Smooth muscle cell (in vitro differentiated cells): ENCODE data around the gene BTBD3. TPM values are rescaled to one million over a fixed set of nuclear protein-coding genes. Genes with fewer than 3 reads are reported as not detected.

ENCODE experiments used
- DNase-seq: peaks from one replicate; lab custom pipeline; 2025; ENCODE audit not compliant: unreplicated experiment; lab: John Stamatoyannopoulos, UW
- H2AFZ ChIP-seq: fragments of 200-600 bp; sonication (generic); 2 replicates; pipeline ENCODE4 v1.6.0; 2016; ENCODE audit warnings: antibody characterized with exemption, low read depth, mild to moderate bottlenecking
- H3F3A ChIP-seq: fragments of 200-600 bp; sonication (generic); 2 replicates; pipeline ENCODE4 v1.6.0; 2017; ENCODE audit warnings: antibody characterized with exemption, low read depth
- H3K27ac ChIP-seq: fragments of 200-600 bp; sonication (generic); 2 replicates; pipeline ENCODE4 v1.5.1; 2016; ENCODE audit warnings: low read depth, mild to moderate bottlenecking
- H3K27me3 ChIP-seq: fragments of 200-600 bp; sonication (generic); 2 replicates; pipeline ENCODE4 v1.6.1; 2016; ENCODE audit warnings: low read depth, mild to moderate bottlenecking
- H3K36me3 ChIP-seq: fragments of 200-600 bp; sonication (generic); 2 replicates; pipeline ENCODE4 v1.5.1; 2016; ENCODE audit warnings: low read depth
- H3K4me1 ChIP-seq: fragments of 200-600 bp; sonication (generic); 2 replicates; pipeline ENCODE4 v1.5.1; 2016; ENCODE audit warnings: low read depth
- H3K4me2 ChIP-seq: fragments of 200-600 bp; sonication (generic); 2 replicates; pipeline ENCODE4 v1.6.0; 2016; ENCODE audit warnings: mild to moderate bottlenecking
- H3K4me3 ChIP-seq: fragments of 200-600 bp; sonication (generic); 2 replicates; pipeline ENCODE4 v1.5.1; 2016; ENCODE audit warnings: mild to moderate bottlenecking
- H3K79me2 ChIP-seq: fragments of 200-600 bp; sonication (generic); 2 replicates; pipeline ENCODE4 v1.6.0; 2016; ENCODE audit warnings: low read depth, mild to moderate bottlenecking
- H3K9ac ChIP-seq: fragments of 200-600 bp; sonication (generic); 2 replicates; pipeline ENCODE4 v1.6.0; 2016; ENCODE audit warnings: low read depth
- H3K9me3 ChIP-seq: fragments of 200-600 bp; sonication (generic); replicated peaks from 2 replicates; pipeline ENCODE4 v1.5.1; 2016; ENCODE audit warnings: low read depth
- H4K20me1 ChIP-seq: fragments of 200-600 bp; sonication (generic); 2 replicates; pipeline ENCODE4 v1.6.0; 2016; ENCODE audit warnings: low read depth
- CTCF ChIP-seq: fragments of 200-600 bp; sonication (generic); IDR thresholded peaks from 2 replicates; pipeline ENCODE4 v1.5.1; 2017; ENCODE audit warnings: borderline replicate concordance, mild to moderate bottlenecking, antibody characterized with exemption; ENCODE audit not compliant: insufficient read depth, poor library complexity, severe bottlenecking
- WGBS: methylation state at CpG from one replicate; pipeline ENCODE4 v1.1.7; 2016; ENCODE audit warnings: low lambda C conversion rate; 5-methylcytosine and 5-hydroxymethylcytosine counted together
- polyA plus RNA-seq: library from polyadenylated mRNA; unstranded; fragments of >200 nt; fragmentation: Nextera tagmentation; extraction: Ambion mirVana; gene quantifications from 2 replicates; pipeline ENCODE4 v1.2.1, GENCODE V29; 2016
- total RNA-seq: library from RNA; depleted of rRNA; stranded (reverse); fragments of >200 nt; gene quantifications from 2 replicates; pipeline ENCODE4 v1.2.3, GENCODE V29; 2014

Gene BTBD3
- total and polyA plus RNA-seq, 2 experiments from 2014 or later: 17.5 to 70.1 TPM

- Histone ChIP-seq H3K79me2 (peaks cover 42% of the 10 kb centered on the region), H3K4me3 (peak overlapping the region; percentile 61), H3F3A (peaks cover 3% of the 10 kb centered on the region), H3K9me3 (no peaks in the 10 kb centered on the region), H4K20me1 (peaks cover 9% of the 10 kb centered on the region), H3K4me1 (peaks cover 31% of the 10 kb centered on the region), H2AFZ (peak overlapping the region; percentile 95), H3K27ac (peak overlapping the region; percentile 84), H3K4me2 (peak overlapping the region; percentile 96), H3K9ac (peak overlapping the region; percentile 69), H3K36me3 (no peaks in the 10 kb centered on the region), H3K27me3 (no peaks in the 10 kb centered on the region)
- 2% methylated on average over 46 of the region's 69 CpGs for WGBS
- peak; percentile 74 for DNase-seq
- no peak for TF ChIP-seq CTCF
Observed at GRCh38 chr20:11890331-11891076, 27.2 kb upstream of the BTBD3 start.

DNA sequence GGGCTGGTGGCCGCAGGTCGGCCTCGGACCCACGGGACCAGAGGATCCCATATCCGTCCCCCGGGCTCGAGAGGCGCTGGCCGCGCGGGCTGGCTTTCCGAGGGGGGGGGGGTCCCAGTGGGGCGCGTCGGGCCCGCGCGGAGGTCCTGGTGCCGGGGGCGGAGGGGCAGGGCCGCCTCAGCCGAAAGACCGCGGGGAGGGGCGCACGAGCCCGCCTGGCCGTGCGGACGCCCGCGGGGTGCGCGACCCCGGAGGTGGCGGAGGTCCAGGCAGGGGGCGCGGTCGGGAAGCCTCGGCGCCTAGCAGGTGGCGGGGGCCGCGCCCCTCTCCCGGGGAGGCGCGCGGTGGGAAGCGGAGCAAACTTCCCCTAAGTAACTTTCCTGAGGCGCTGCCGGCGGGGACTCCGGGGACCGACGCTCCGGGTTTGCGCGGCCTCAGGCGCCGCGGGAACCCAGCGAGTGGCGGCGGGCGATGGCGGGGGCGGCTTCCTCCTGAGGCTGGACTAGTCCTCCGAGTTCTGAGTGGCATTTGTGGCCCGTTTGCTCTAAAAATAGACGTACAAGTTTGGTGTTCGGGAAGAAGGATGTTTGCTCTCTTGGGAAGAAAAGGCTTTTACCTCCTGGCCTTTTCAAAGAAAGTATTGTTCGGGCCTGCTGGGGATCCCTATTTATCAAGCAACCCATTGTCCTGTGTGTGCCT is 26.5 kb upstream of the BTBD3 start:
- no peaks in the 10 kb centered on the region for H3K27me3 ChIP-seq
- under 1% methylated on average over 29 of the region's 72 CpGs for WGBS

GRCh38 chr20:11891776-11892545 is 25.7 kb upstream of the BTBD3 start:
- no peak for TF ChIP-seq CTCF

More for the DNA sequence above, 26.5 kb upstream of the BTBD3 start:
- peak overlapping the region; percentile 96 for H3K4me2 ChIP-seq
- peak overlapping the region; percentile 45 for H2AFZ ChIP-seq
- H3K27ac ChIP-seq: peak overlapping the region; percentile 84
- peak overlapping the region; percentile 69 for H3K9ac ChIP-seq
- peaks cover 3% of the 10 kb centered on the region for H3F3A ChIP-seq
- peaks cover 35% of the 10 kb centered on the region for H3K4me1 ChIP-seq
- peaks cover 9% of the 10 kb centered on the region for H4K20me1 ChIP-seq
- TF ChIP-seq CTCF: no peak
- peak; percentile 74 for DNase-seq
- H3K9me3 ChIP-seq: no peaks in the 10 kb centered on the region
- H3K79me2 ChIP-seq: peaks cover 49% of the 10 kb centered on the region
- peak overlapping the region; percentile 61 for H3K4me3 ChIP-seq
- no peaks in the 10 kb centered on the region for H3K36me3 ChIP-seq

More at GRCh38 chr20:11891776-11892545, 25.7 kb upstream of the BTBD3 start:
- WGBS: 2% methylated on average over 17 of the region's 17 CpGs
- H3K79me2 ChIP-seq: peaks cover 56% of the 10 kb centered on the region
- H4K20me1 ChIP-seq: peaks cover 13% of the 10 kb centered on the region
- H3K4me3 ChIP-seq: peak overlapping the region; percentile 61
- no peaks in the 10 kb centered on the region for H3K36me3 ChIP-seq
- H2AFZ ChIP-seq: peak overlapping the region; percentile 45
- DNase-seq: no peak
- peak overlapping the region; percentile 96 for H3K4me2 ChIP-seq
- peak overlapping the region; percentile 69 for H3K9ac ChIP-seq
- H3K27me3 ChIP-seq: no peaks in the 10 kb centered on the region
- no peaks in the 10 kb centered on the region for H3K9me3 ChIP-seq
- peak overlapping the region; percentile 84 for H3K27ac ChIP-seq
- peaks cover 3% of the 10 kb centered on the region for H3F3A ChIP-seq
- H3K4me1 ChIP-seq: peaks cover 35% of the 10 kb centered on the region
